HepG2 (cell line): Measurements from ENCODE around the gene SNHG17. TPM values are rescaled to one million over a fixed set of nuclear protein-coding genes. Genes with fewer than 3 reads are reported as not detected.

Experiments
- ATAC-seq: fragments of 200-7000 bp; cut with Tn5 transposase; 3 replicates; pipeline ENCODE4 v1.9.1; 2020; ENCODE audit warnings: mild to moderate bottlenecking, moderate library complexity
- BruUV-seq: library from RNA; stranded (reverse); fragments of 400-500 nt; replicated peaks from 2 replicates; lab custom pipeline; 2021; lab: Mats Ljungman, UMichigan
- CTCF ChIA-PET: fragments of 300-600 bp; formaldehyde crosslinking; extraction: SDS; loops from one replicate; lab custom pipeline; 2021; ENCODE audit warnings: low total read pairs, inconsistent platforms, low intra/inter-chr PET ratio; lab: Yijun Ruan, JAX
- POLR2A ChIA-PET: fragments of 350-600 bp; sonication (Branson Sonifier 250); formaldehyde crosslinking; loops from one replicate; lab custom pipeline; 2020; ENCODE audit warnings: antibody characterized with exemption, inconsistent platforms; lab: Yijun Ruan, JAX
- DNase-seq: peaks from one replicate; pipeline ENCODE4 v3.0.0-alpha.2; 2015; ENCODE audit warnings: low spot score
- FAIRE-seq: peaks from 3 replicates; lab custom pipeline; 2011; peaks lifted over from hg19 to GRCh38; lab: Jason Lieb, UNC
- H2AFZ ChIP-seq: one replicate; pipeline ENCODE4 v1.6.1; 2011; ENCODE audit warnings: low read length, inconsistent platforms
- H3K27ac ChIP-seq: fragments of 300-600 bp; 3 replicates; pipeline ENCODE4 v1.8.0; 2011; ENCODE audit warnings: mixed run types, mild to moderate bottlenecking, mixed read lengths, low read length, inconsistent platforms; ENCODE audit not compliant: insufficient read depth; ENCODE audit errors: extremely low read length
- H3K27me3 ChIP-seq, 2 experiments: fragments of 200-600 bp in 1 of 2; 2 replicates in 1 of 2; 3 replicates in 1 of 2; pipeline versions ENCODE4 v1.6.0 to v1.8.0; 2011; ENCODE audit warnings: low read length in 2 of 2, mild to moderate bottlenecking in 2 of 2, moderate library complexity in 2 of 2, inconsistent platforms in 1 of 2; ENCODE audit not compliant: insufficient read depth in 2 of 2, control insufficient read depth in 1 of 2
- H3K36me3 ChIP-seq, 2 experiments: fragments of 200-600 bp in 1 of 2; replicated peaks in 1 of 2; 2 replicates in 1 of 2; 3 replicates in 1 of 2; pipeline versions ENCODE4 v1.5.1 to v1.8.0; 2011; ENCODE audit warnings: low read length in 2 of 2, inconsistent platforms in 1 of 2; ENCODE audit not compliant: insufficient read depth in 2 of 2, control insufficient read depth in 1 of 2
- H3K4me1 ChIP-seq: 2 replicates; pipeline ENCODE4 v1.5.1; 2012; ENCODE audit warnings: low read length, inconsistent platforms; ENCODE audit not compliant: insufficient read depth
- H3K4me2 ChIP-seq: 2 replicates; pipeline ENCODE4 v1.6.0; 2011; ENCODE audit warnings: low read depth, low read length, inconsistent platforms
- H3K4me3 ChIP-seq, 3 experiments: fragments of 200-600 bp in 1 of 3; sonication (generic), shearing (Covaris generic) in 1 of 3; replicated peaks in 1 of 3; 2 replicates each; pipeline ENCODE4 v1.5.1; 2011 to 2016; ENCODE audit warnings: low read length in 3 of 3, inconsistent platforms in 2 of 3, low read depth in 2 of 3, mild to moderate bottlenecking in 2 of 3, control low read depth in 1 of 3, mixed read lengths in 1 of 3; ENCODE audit not compliant: insufficient read depth in 1 of 3
- H3K79me2 ChIP-seq: one replicate; pipeline ENCODE4 v1.6.1; 2011; ENCODE audit warnings: low read length, inconsistent platforms; ENCODE audit not compliant: insufficient read depth
- H3K9ac ChIP-seq: 2 replicates; pipeline ENCODE4 v1.6.0; 2011; ENCODE audit warnings: mild to moderate bottlenecking, low read depth, low read length, inconsistent platforms; ENCODE audit not compliant: insufficient read depth
- H3K9me3 ChIP-seq: 2 replicates; pipeline ENCODE4 v1.5.1; 2012; ENCODE audit warnings: mild to moderate bottlenecking, low read length
- H4K20me1 ChIP-seq: 2 replicates; pipeline ENCODE4 v1.6.0; 2011; ENCODE audit warnings: inconsistent platforms, mild to moderate bottlenecking, low read length, moderate library complexity; ENCODE audit not compliant: insufficient read depth
- ARNT ChIP-seq: fragments of 450-650 bp; IDR thresholded peaks from 2 replicates; pipeline ENCODE4 v1.6.1; 2017
- ARNT2 ChIP-seq: sonication (generic); formaldehyde crosslinking; IDR thresholded peaks from 2 replicates; pipeline ENCODE4 v1.8.0; 2022; ENCODE audit warnings: mild to moderate bottlenecking, low read depth, missing genetic modification reagents, moderate library complexity
- ATF4 ChIP-seq, 2 experiments: fragments of 450-650 bp in 1 of 2; sonication (generic) in 1 of 2; formaldehyde crosslinking; IDR thresholded peaks; 2 replicates each; pipeline versions ENCODE4 v1.5.0 to v1.8.0; 2020 to 2022; ENCODE audit warnings: mild to moderate bottlenecking in 1 of 2, missing genetic modification reagents in 1 of 2
- CAMTA2 ChIP-seq: sonication (generic); formaldehyde crosslinking; IDR thresholded peaks from 2 replicates; pipeline ENCODE4 v1.4.0; 2020; ENCODE audit warnings: mild to moderate bottlenecking, missing genetic modification reagents, borderline replicate concordance
- CC2D1A ChIP-seq: sonication (generic); formaldehyde crosslinking; IDR thresholded peaks from 2 replicates; pipeline ENCODE4 v1.8.1; 2023; ENCODE audit warnings: mild to moderate bottlenecking, missing genetic modification reagents
- CEBPB ChIP-seq: IDR thresholded peaks from 2 replicates; pipeline ENCODE4 v1.6.1; 2011; ENCODE audit warnings: low read depth, low read length, improper control_type of control experiment, borderline replicate concordance
- GFI1 ChIP-seq: sonication (generic); formaldehyde crosslinking; IDR thresholded peaks from 2 replicates; pipeline ENCODE4 v1.5.0; 2020; ENCODE audit warnings: missing genetic modification reagents, mild to moderate bottlenecking, borderline replicate concordance
- MED8 ChIP-seq: sonication (generic); formaldehyde crosslinking; IDR thresholded peaks from 2 replicates; pipeline ENCODE4 v1.8.1; 2023; ENCODE audit warnings: mild to moderate bottlenecking, missing genetic modification reagents; ENCODE audit not compliant: insufficient replicate concordance
- ONECUT2 ChIP-seq: sonication (generic); formaldehyde crosslinking; IDR thresholded peaks from 2 replicates; pipeline ENCODE4 v1.4.0; 2020; ENCODE audit warnings: missing genetic modification reagents
- PHF21A ChIP-seq: sonication (generic); formaldehyde crosslinking; IDR thresholded peaks from 2 replicates; pipeline ENCODE4 v1.5.0; 2020; ENCODE audit warnings: mild to moderate bottlenecking, missing genetic modification reagents
- RBAK ChIP-seq: sonication (generic); formaldehyde crosslinking; IDR thresholded peaks from 2 replicates; pipeline ENCODE4 v1.5.1; 2020; ENCODE audit warnings: mild to moderate bottlenecking, missing genetic modification reagents
- U2AF1 ChIP-seq: fragments of 200-400 bp; formaldehyde crosslinking; optimal IDR thresholded peaks from 2 replicates; pipeline ENCODE3; 2017; ENCODE audit warnings: mild to moderate bottlenecking, low read depth, low read length
- ZFP1 ChIP-seq: IDR thresholded peaks from 2 replicates; pipeline ENCODE4 v1.6.1; 2016
- ZNF20 ChIP-seq: sonication (generic); formaldehyde crosslinking; IDR thresholded peaks from 2 replicates; pipeline ENCODE4 v1.4.0; 2020; ENCODE audit warnings: mild to moderate bottlenecking, moderate library complexity, missing genetic modification reagents
- ZNF256 ChIP-seq: sonication (generic); formaldehyde crosslinking; conservative IDR thresholded peaks from 2 replicates; pipeline ENCODE4 v1.4.0; 2020; ENCODE audit warnings: missing genetic modification reagents
- ZNF678 ChIP-seq: sonication (generic); formaldehyde crosslinking; IDR thresholded peaks from 2 replicates; pipeline ENCODE4 v1.4.0; 2020; ENCODE audit warnings: mild to moderate bottlenecking, missing genetic modification reagents
- ZNF7 ChIP-seq: IDR thresholded peaks from 2 replicates; pipeline ENCODE4 v1.6.1; 2016; ENCODE audit warnings: missing biosample characterization, missing genetic modification reagents
- ZNF709 ChIP-seq: sonication (generic); formaldehyde crosslinking; IDR thresholded peaks from 2 replicates; pipeline ENCODE4 v1.5.0; 2020; ENCODE audit warnings: mild to moderate bottlenecking, missing genetic modification reagents
- WGBS: methylation state at CpG from one replicate; pipeline ENCODE4 v1.1.6; 2017; ENCODE audit warnings: low lambda C conversion rate; 5-methylcytosine and 5-hydroxymethylcytosine counted together
- in situ Hi-C: cut with HindIII; loops from 2 replicates; pipeline ENCODE4 v1.10.0; 2017; ENCODE audit warnings: low pct_unique_long_range_greater_than_20kb; ENCODE audit not compliant: extremely low pct_ligation_motif_present
- intact Hi-C: fragments of 100-400 bp; cut with micrococcal nuclease; formaldehyde crosslinking; loops from one replicate; pipeline ENCODE4 v1.10.0; 2022; ENCODE audit not compliant: unreplicated experiment
- polyA plus RNA-seq, 8 experiments: library from polyadenylated mRNA; depleted of rRNA in 3 of 8; stranded (reverse) in 7 of 8; unstranded in 1 of 8; fragments of >200 nt; fragmentation: Illumina TruSeq in 4 of 8; extraction: Trizol in 4 of 8; gene quantifications; 2 replicates each; pipeline versions ENCODE4 v1.2.1 to v1.2.3, GENCODE V29; 2011 to 2016; ENCODE audit warnings: low read depth in 4 of 8, missing spikeins in 1 of 8, mixed read lengths in 1 of 8; ENCODE audit not compliant: insufficient read depth in 1 of 8
- total RNA-seq, 5 experiments: library from RNA; depleted of rRNA; stranded (reverse); fragments of >200 nt; fragmentation: Illumina TruSeq; extraction: Trizol; gene quantifications; 2 replicates each; pipeline ENCODE4 v1.2.3, GENCODE V29; 2016; ENCODE audit warnings: low read depth in 1 of 5
- TF ChIP-seq, protein P1 (sequence below): sonication (generic); formaldehyde crosslinking; IDR thresholded peaks from 2 replicates; pipeline ENCODE4 v1.4.0; 2020; ENCODE audit warnings: mild to moderate bottlenecking, low read depth, missing genetic modification reagents
- TF ChIP-seq, protein P2 (sequence below): fragments of 450-650 bp; IDR thresholded peaks from 2 replicates; pipeline ENCODE4 v1.6.1; 2016

The SNHG17 gene
- total and polyA plus RNA-seq, 2 of the 13 experiments (the other 11 are each of a cell fraction or from before 2014, with no cell fraction given) = 26.2 to 41.2 TPM

DNA sequence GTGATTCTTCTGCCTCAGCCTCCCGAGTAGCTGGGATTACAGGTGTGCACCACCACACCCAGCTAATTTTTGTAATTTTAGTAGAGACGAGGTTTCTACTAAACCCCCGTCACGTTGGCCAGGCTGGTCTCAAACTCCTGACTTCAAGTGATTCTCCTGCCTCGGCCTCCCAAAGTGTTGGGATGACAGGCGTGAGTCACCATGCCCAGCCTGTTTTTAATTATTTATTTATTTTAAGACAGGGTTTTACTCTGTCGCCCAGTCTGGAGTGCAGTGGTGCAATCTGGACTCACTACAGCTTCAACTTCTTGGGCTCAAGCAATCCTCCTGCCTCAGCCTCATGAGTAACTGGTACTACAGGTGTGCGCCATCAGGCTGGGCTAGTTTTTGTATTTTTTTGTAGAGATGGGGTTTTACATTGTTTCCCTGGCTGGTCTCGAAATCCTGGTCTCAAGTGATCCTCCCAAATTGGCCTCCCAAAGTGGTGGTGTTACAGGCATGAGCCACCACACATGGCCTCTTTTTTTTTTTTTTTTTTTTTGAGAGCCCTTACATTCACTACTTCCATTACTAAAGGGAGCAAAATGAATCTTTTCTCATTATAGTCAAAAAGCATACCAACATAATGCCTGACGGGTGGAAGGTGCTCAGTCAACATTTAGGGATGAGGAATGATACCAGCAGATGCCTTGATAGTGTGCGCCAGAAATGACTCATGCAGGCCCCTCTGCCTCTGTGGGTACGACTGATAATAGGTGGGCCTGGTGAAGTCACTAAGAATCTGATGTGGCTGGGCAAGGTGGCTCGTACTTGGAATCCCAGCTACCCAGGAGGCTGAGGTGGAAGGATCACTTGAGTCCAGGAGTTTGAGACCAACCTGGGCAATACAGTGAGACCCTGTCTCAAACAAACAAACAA, 19.7 kb upstream of the SNHG17 start:
- Histone ChIP-seq H3K27me3 (no peaks in the 10 kb centered on the region), H3K4me2 (no peak overlapping the region), H3K4me1 (peaks cover 2% of the 10 kb centered on the region), H4K20me1 (no peaks in the 10 kb centered on the region), H3K4me3 (no peak overlapping the region), H3K36me3 (peaks cover 10 to 16% of the 10 kb centered on the region in 2 experiments), H3K27ac (no peak overlapping the region), H3K9me3 (no peaks in the 10 kb centered on the region), H3K9ac (no peak overlapping the region), H2AFZ (no peak overlapping the region), H3K79me2 (no peaks in the 10 kb centered on the region)
- POLR2A ChIA-PET = no interaction called here
- FAIRE-seq (no peak), DNase-seq (no peak), ATAC-seq (no peak)
- intact Hi-C loops = no loop called here
- 65% methylated on average over 13 of the region's 13 CpGs for WGBS
- no TSS peak for BruUV-seq
- TF ChIP-seq ZNF256 = no peak
- no peak for TF ChIP-seq GFI1 (CRISPR knock-in tag)
- TF ChIP-seq, protein P1, sequence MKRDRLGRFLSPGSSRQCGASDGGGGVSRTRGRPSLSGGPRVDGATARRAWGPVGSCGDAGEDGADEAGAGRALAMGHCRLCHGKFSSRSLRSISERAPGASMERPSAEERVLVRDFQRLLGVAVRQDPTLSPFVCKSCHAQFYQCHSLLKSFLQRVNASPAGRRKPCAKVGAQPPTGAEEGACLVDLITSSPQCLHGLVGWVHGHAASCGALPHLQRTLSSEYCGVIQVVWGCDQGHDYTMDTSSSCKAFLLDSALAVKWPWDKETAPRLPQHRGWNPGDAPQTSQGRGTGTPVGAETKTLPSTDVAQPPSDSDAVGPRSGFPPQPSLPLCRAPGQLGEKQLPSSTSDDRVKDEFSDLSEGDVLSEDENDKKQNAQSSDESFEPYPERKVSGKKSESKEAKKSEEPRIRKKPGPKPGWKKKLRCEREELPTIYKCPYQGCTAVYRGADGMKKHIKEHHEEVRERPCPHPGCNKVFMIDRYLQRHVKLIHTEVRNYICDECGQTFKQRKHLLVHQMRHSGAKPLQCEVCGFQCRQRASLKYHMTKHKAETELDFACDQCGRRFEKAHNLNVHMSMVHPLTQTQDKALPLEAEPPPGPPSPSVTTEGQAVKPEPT (CRISPR knock-in tag) = no peak
- TF ChIP-seq, protein P2, sequence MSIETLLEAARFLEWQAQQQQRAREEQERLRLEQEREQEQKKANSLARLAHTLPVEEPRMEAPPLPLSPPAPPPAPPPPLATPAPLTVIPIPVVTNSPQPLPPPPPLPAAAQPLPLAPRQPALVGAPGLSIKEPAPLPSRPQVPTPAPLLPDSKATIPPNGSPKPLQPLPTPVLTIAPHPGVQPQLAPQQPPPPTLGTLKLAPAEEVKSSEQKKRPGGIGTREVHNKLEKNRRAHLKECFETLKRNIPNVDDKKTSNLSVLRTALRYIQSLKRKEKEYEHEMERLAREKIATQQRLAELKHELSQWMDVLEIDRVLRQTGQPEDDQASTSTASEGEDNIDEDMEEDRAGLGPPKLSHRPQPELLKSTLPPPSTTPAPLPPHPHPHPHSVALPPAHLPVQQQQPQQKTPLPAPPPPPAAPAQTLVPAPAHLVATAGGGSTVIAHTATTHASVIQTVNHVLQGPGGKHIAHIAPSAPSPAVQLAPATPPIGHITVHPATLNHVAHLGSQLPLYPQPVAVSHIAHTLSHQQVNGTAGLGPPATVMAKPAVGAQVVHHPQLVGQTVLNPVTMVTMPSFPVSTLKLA = no peak
- TF ChIP-seq CC2D1A = no peak
- TF ChIP-seq ARNT = no peak
- no peak for TF ChIP-seq MED8 (CRISPR knock-in tag)
- TF ChIP-seq ONECUT2 (CRISPR knock-in tag) = no peak
- no peak for TF ChIP-seq ARNT2 (CRISPR knock-in tag)
- no peak for TF ChIP-seq ZNF7 (CRISPR knock-in tag)
- TF ChIP-seq RBAK (CRISPR knock-in tag) = no peak
- no peak for TF ChIP-seq ZNF709 (CRISPR knock-in tag)
- no peak for TF ChIP-seq PHF21A (CRISPR knock-in tag)
- no peak for TF ChIP-seq CAMTA2 (CRISPR knock-in tag)
- no peak for TF ChIP-seq U2AF1
- no peak for TF ChIP-seq CEBPB
- TF ChIP-seq ZFP1 = no peak
- TF ChIP-seq ZNF20 (CRISPR knock-in tag) = no peak
- TF ChIP-seq ATF4 (CRISPR knock-in tag; IDR thresholded peaks at IDR 0.05) = no peak
- TF ChIP-seq ZNF678 (CRISPR knock-in tag) = no peak
- in situ Hi-C loops = no loop called here
- CTCF ChIA-PET = no interaction called here
